ENCODE data around the gene RAD51B.

Gene RAD51B

DNA sequence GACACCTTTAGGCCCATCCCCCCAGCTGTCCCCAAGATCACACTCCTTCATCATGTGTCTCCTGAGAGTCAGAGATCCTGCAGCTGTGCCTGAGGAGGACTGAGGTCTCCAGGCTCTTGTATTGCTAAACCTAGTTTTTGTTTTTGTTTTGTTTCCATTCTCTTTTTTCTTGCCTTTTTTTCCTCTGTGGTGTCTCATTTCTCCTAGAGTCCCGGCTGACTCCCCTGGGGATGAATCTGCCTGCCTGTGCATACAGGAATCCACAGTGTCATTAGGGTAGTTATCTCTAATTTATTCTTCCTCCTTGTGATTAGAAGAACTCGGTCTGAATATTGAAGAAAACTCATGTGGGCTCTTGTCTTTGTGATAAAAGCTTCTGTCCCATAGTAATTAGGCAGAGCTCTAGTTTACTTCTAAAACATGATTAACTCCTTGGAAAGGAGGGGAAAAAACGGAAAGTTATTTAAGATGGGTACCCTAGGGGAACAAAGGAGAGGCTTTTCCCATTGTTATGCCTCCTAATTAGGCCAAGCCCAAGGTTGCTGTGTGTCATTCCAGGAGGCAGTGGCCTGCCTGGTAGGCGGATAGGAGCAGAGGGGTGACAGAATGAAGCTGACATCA lies 630.1 kb downstream of the RAD51B start:
- DNase-seq (ENCODE audit: low read depth in 2 of 2, low spot score in 1 of 2): no peak

DNA sequence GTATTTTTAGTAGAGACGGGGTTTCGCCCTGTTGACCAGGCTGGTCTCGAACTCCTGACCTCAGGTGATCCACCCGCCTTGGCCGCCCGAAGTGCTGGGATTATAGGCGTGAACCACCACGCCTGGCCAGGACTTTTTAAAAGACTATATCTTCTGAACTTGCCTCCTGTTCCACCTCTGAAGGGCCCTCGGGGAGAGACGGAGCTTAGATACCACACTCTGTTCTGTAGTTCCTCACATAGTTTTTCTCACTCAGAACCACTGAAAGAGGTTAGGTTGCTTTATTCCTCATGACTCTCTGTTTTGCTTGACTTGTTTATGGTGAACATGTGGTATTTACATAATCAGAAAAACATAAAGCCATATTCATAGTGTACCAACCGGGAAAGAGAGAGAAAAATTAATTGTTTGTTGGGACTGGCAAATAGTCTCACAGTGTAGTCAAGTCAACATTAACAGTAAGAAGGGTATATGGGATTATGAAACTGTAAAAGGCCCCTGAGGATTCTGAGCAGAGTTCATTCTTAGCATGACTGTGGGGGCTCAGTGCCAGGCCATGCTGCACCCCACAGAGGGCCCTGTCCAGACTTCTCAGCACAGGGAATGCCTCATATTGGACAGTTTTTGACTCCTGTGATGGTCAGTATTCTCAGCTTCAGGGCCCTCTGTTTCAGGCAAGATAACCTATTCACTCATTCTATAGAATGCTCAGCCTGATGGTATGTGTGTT lies 631.0 kb downstream of the RAD51B start:
- DNase-seq (ENCODE audit: low read depth in 2 of 2, low spot score in 1 of 2): no peak

DNA sequence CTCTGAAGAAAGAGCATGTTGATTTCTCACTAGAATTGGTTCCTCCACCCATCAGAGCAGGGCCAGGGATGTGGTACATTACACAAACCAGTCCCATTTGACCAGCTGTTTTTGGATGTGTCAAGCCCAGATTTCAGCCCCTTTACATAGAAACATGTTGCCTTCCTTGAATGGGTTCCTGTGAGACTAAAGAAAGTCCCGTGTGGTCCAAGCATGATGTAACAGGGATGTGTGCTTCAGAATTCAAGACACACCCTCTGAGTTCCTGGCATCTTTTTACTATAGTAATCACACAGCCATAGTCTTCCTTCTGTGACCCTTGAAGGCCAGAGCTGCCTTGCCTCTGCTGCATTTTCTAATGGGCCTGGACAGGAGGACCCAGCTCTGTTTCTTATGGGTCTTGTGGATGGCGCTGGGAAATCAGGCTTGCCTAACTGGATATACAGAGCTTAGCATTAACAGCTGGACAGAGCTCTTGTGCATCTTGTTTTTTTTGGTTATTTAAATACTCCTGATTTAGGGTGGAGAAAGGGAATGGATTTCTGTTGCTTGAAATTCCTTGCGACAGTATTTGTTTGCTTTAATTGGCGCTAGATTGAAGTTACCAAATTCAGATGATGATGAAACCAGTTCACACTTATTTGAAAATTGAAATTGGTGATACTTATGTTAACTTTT lies 632.3 kb downstream of the RAD51B start:
- DNase-seq (ENCODE audit: low read depth in 2 of 2, low spot score in 1 of 2): no peak

DNA sequence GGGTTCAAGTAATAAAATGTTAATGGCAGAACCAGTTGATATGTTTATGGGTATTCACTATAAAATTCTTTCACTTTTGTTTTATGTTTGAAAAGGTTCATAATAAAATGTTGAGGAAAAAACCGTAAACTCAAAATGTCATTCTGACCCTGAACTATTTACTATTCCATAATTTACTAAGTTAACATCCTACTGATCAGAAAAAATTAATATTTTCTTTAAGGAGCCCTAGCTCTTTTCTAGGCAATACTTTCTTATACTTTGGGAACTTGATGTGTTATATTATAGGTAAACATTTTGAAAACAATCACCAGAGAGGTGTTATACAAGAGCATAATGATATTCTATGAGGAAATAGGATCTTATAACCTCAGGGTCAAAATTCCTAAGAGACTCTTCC lies 638.7 kb downstream of the RAD51B start:
- no peak for DNase-seq (ENCODE audit: low read depth in 2 of 2, low spot score in 1 of 2)

DNA sequence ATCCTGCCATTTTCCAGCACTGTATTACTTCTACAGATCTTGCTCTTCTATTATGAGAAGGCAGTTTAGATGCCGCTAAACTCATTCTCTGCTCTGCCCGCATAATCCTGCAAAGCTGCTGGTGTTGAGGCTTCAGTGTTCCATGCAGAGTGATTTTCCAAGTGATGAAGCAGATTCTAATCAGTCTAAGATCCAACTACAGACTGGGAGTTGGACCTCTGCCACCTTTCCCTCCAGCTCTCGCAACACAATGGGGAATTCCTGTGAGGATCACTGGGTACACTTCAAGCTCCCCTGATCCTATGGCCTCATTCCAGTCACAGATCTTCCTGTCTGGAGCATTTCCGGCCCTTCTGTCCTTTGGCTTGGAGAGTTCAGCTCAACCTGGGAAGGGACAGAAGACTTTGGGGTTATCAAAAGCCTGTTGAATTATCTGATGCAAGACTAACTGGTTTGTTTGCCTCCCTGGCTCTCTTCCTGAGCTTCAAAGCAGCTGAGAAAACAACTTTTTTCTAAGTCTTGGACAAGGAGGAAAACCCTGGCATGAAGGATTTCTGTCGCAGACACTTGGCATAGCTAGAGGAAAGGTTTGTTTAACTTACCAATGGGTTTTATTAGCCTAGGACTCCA lies 639.4 kb downstream of the RAD51B start:
- DNase-seq (ENCODE audit: low read depth in 2 of 2, low spot score in 1 of 2): no peak

DNA sequence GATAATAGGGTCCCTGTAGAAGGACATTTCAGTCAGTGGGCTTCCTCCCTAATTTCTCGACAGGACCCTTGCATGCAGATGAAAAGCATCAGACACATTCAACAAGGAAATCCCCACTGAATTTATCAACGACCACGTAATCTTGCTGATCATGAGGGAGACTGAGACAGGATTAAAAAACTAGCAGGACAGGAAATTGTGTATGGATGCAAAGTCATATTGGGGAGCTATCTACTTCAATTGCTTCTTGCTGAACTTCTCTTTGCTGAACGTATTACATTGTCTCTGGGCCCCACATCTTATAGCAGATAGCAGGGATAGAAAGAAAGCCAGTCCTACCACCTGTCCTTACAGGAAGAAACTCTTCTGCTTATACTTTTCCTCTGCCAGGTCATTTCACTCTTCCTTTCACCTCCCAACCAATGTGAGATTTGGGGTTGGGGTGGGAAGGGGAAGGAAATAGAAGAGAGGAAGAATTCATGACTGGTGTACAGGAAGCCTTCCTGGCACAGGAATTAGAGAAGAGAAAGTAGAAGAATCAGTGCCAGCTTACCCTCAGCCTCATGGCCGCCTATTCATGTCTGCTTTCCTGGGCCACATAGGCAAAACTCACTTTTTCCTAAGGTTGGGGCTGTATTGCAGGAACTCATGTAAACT lies 640.0 kb downstream of the RAD51B start:
- no peak for DNase-seq (ENCODE audit: low read depth in 2 of 2, low spot score in 1 of 2)

DNA sequence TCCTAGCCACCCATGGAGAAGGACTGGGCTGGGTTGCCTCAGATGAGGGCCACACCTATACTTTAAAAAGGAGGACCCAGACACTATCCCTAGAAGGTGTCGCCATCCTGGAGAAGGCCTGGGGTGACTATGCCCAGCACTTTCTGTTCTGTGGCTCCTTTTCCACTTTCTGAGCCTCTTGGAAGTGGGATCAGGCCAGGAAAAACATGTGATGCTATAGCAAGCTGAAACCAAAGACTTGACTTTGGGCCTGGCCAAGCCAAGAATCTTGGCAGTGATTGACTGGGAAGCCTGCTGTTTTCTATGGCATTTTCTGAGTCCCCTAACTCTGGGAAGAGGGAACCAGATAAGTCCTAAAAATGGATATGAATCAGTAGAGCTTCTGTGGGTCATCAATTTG lies 641.0 kb downstream of the RAD51B start:
- DNase-seq (ENCODE audit: low read depth in 2 of 2, low spot score in 1 of 2): no peak

DNA sequence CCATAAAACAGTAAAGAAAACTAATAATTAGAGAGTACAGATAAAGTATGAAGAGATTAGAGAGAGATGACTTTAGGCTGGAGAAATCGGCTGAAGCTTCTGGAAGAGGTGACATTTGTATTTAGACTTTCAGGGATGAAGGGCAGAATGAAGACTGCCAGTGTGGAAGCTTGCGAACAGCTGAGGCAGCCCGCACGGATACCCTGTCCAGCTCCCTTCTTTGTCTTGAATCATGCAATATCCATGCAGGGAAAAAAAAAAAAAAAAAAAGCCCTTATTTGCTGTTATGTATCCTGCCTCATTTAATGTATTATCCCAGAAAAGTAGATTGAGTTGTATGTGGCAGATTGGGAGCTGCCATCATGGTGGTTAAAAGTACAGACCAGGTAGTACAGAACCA lies 641.5 kb downstream of the RAD51B start:
- no peak for DNase-seq (ENCODE audit: low read depth in 2 of 2, low spot score in 1 of 2)

DNA sequence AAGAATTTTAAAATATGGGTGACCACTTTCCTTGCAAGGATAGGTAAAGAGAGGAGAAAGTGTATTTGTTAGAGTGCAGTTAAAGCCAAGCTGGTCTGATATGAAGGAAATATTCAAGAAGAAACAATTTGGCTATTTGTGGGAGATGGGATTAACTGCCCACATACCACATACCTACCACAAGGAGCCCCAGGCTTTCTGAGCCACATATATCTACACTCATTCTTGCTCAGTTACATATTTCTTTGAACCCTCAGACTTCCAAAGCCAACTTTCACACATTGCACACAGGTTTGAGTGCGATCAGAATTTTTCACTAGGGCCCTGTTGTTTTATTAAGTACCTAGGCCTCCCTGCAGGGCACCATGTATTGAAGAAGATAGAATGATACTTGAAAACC lies 643.1 kb downstream of the RAD51B start:
- DNase-seq (ENCODE audit: low read depth in 2 of 2, low spot score in 1 of 2): no peak

DNA sequence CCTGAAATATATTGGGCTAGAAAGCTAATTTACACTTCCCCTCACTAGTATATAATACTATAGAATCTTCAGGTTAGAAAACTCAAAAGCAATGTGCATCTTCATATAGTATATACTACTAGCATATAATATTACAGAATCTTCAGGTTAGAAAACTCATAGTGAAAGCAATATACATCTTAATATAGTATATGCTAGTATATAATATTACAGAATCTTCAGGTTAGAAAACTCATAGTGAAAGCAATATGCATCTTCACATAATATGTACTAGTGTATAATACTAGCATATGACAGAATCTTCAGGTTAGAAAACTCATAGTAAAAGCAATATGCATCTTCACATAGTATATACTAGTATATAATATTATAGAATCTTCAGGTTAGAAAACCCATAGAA lies 643.7 kb downstream of the RAD51B start:
- DNase-seq (ENCODE audit: low read depth in 2 of 2, low spot score in 1 of 2): no peak

DNA sequence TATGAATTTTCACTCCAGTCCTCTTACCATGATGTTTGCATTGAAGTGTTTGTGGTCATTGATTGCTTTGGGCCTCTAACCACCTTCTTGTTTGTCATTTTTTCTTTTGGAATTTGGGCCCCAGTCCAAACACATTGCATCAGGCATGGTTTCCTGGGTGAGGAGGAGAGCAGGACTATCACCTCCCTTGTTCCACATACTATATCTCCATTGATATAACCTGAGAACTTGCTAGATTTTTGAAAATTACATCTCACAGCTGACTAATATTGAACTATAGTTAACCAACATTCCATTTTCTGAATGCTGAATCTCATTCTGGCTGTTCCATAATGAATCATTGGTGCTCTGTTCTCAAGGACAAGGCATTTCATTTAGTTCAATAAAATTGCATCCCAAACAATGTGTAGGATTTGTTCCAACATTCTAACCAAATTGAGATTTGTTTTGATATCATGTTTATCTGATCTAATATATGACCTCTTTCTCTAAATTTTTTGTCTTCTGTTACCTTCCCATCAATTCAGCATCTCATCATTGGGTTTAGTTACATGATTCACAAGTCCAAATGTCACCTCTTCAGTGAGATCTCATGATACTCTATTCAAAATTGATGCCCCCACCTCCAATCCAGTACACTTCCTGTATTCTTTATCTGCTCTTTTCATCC lies 644.3 kb downstream of the RAD51B start:
- no peak for DNase-seq (ENCODE audit: low read depth in 2 of 2, low spot score in 1 of 2)

DNA sequence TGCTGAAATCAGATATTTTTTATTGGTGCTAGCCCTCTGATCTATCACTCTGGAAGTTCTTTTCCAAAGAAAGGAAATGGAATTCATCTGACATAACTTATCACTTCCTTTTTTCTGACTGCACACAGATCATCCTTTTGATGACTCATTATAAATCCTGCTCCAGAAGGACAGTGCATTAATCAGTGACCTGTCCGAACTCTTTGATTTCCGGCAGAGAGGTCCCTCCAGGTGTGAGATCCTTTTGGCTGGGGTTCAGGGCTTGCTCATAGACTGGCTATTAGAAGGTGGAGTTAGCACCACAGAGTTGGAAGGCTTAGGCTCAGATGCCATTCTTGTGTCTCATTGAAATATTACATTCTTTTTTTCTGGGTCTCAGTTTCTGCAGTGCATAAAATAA lies 645.1 kb downstream of the RAD51B start:
- no peak for DNase-seq (ENCODE audit: low read depth in 2 of 2, low spot score in 1 of 2)

DNA sequence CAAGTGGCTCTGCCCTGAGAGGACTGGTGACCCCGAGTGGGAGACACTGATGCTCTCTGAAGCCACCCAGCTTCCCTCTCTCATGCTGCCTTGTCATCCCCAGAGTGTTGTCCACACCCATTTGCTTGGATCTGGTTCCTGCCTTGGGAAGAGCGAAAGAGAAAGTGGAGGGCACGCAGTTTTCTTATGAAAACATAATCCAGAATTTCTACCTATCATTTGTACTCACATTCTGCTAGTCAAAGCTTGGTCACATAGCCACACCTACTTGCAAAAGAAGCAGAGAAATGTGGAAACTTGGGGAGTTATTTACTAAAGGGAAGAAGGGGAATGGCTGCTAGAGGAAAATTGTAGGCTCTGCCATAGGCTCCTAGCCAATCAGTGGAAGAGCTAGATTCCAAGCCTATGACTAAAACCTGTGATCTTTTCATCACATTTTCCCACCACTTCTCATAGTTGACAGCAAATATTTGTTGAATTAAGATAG lies 647.0 kb downstream of the RAD51B start:
- no peak for DNase-seq (ENCODE audit: low read depth in 2 of 2, low spot score in 1 of 2)

DNA sequence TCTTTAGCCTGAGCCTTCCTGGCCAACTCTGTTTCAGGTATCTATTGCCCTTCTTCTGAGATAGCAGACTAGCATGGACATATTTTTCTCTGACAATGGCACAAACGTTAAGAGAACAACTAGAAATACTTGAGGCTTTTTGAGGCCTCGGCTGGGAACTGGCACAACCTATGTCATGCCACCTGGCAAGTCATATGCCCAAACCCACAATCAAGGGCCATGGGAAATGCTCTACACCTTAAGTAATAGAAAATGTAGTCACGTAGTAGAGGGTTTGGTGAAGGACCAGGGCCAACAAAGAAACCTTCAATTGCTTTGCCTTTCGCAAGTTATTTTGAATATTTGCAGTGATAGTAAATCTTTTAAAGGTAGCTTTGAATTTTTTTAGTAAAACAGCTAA lies 647.8 kb downstream of the RAD51B start:
- DNase-seq (ENCODE audit: low read depth in 2 of 2, low spot score in 1 of 2): no peak

DNA sequence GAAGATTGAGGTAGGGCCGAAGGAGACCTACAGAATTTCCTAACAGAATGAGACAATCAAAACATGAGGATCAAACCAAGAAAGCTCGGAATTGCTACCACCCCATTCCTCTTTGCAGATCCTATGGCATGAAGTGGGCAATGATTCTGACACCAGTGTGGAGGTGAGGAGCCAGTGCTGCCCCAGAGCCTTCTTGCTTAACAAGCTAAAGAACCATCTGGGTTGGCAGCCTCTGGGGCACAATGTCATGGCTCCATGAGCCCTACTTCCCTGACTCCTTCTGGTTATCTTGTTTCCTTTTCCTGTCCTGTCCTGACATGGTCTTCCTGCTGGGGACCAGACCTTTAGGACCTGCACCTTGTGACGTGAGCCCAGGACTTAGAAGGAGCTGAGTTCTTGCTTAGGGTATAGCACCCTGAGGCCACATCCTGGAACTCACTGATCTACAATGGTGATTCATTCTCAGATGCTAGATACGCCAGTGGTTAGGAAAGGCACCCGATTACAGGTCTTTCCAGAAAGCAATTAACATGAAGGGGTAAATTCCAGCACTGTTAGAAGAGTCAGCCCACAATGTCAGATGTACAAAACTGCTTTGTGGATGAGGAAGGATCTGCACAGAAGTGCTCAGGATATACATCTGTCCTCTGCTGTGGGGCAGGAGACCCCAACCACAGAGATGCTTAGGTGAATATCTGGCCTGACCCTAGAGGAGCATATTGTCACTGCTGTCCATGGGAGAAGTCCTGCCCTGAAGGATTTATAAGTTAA lies 649.0 kb downstream of the RAD51B start:
- peak in 1 of 2 donors; percentile 10 for DNase-seq (ENCODE audit: low read depth in 2 of 2, low spot score in 1 of 2)

DNA sequence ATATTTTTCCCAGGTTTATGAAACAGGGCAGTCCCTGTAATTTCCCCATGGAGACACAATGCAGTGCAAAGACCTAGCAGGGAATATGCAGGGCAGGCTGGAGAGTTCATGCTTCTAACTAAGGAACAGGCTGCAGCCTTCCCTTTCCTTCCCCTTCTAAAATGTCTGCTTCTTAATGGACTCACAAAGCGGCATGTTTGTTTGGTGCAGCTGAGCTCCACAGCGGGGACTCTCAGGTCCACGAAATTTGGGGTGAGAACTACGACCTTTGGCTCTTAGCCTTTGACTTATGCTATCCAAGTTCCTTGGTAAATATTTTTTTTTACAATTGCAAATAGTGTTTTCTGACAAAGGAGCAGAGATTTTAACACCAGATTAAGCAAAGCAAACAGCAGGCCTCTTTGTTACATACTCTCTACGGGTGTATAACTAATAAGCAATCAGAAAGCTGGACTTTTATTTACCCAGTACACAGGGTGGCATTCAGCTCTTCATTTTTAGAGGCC lies 649.7 kb downstream of the RAD51B start:
- DNase-seq (ENCODE audit: low read depth in 2 of 2, low spot score in 1 of 2): no peak

DNA sequence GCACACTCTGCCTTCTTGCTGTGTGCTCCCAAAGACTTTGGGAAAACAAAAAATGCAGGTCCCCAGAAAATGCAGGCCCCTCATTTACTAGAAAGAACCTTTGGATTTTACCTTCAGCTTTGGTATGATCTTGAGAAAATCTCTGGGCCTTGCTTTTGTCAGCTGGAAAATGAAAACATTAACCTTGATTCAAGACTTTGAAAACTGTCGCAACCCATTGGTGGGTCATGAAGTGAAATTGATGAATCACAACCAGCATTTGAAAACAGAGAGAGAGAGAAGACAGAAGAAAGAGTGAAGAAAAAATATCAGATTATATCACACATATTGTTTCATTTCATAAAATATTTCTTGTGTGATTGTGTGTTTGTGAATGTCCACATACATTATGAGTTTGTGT lies 650.8 kb downstream of the RAD51B start:
- no peak for DNase-seq (ENCODE audit: low read depth in 2 of 2, low spot score in 1 of 2)

DNA sequence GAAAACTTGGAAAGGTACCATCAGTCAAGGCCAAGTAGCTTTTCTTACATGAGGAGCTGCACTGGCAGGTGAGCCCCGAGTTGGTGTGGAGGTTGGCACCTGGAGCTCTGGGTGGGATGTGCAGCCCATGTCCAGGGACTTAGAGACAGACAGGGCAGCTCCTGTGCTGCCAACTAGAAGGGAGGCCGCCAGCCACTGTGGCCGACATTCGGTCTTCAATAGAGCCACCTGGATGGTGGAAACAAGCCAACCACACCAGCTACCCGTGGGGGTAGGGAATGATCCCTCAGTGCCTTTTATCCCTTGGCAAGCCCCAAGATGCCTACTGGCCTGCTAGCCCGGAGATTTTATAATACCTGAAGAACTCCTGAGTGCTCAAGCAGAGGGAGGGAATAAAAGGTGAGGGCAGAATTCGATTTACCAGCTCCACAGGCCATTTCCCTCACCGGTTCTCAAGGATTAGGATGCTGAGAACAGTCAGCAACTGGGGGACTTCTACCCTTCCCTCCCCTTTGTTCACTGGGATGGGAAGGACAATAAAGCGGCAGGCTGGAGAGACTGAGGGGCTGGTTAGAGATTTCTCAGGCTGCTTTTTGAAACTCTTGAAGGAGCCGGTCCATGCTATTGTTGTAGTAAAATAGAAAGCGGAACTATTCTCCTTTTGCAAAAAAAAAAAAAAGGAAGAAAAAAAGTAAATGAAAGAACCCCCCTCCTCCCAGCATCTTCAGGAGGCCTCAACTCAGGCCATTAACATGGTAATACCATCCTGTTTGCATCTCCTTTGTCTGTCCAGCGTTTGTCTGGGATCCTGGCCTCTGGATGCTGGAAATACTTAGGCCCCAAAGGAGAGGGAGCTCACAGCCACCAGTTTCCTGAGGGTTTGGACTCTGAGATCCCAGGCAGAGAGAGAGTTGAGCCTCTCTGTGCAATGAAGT lies 651.7 kb downstream of the RAD51B start:
- no peak for DNase-seq (ENCODE audit: low read depth in 2 of 2, low spot score in 1 of 2)
